Mesenchymal stem cell (in vitro differentiated cells and primary cell): ENCODE data around the gene ABCG5.

ENCODE experiments used
- DNase-seq: peaks from one replicate; pipeline ENCODE4 v3.0.0-alpha.2; 2013
- H2AFZ ChIP-seq: one replicate; pipeline ENCODE4 v1.6.1; 2013; ENCODE audit warnings: low read depth, mild to moderate bottlenecking, control low read depth, inconsistent platforms, low read length, moderate library complexity
- H2AK5ac ChIP-seq: 2 replicates; pipeline ENCODE4 v1.6.1; 2013; ENCODE audit warnings: low read length, moderate library complexity, mild to moderate bottlenecking, inconsistent platforms; ENCODE audit not compliant: severe bottlenecking
- H2BK120ac ChIP-seq: one replicate; pipeline ENCODE4 v1.6.1; 2013; ENCODE audit warnings: low read depth, mild to moderate bottlenecking, inconsistent platforms, low read length, moderate library complexity
- H2BK12ac ChIP-seq, 2 experiments: one replicate each; pipeline ENCODE4 v1.6.1; 2013; ENCODE audit warnings: inconsistent platforms in 2 of 2, low read length in 2 of 2, mild to moderate bottlenecking in 2 of 2, moderate library complexity in 2 of 2, control low read depth in 1 of 2
- H2BK15ac ChIP-seq: one replicate; pipeline ENCODE4 v1.6.1; 2013; ENCODE audit warnings: mild to moderate bottlenecking, low read depth, inconsistent platforms; ENCODE audit not compliant: poor library complexity, severe bottlenecking
- H2BK5ac ChIP-seq: 2 replicates; pipeline ENCODE4 v1.6.1; 2013; ENCODE audit warnings: low read depth, mild to moderate bottlenecking, low read length, control low read depth, inconsistent platforms; ENCODE audit not compliant: poor library complexity, severe bottlenecking
- H3K14ac ChIP-seq, 2 experiments: one replicate each; pipeline ENCODE4 v1.6.1; 2013; ENCODE audit warnings: inconsistent platforms in 2 of 2, low read length in 2 of 2, control low read depth in 1 of 2, mild to moderate bottlenecking in 1 of 2, moderate library complexity in 1 of 2
- H3K18ac ChIP-seq, 2 experiments: one replicate each; pipeline ENCODE4 v1.6.1; 2013; ENCODE audit warnings: inconsistent platforms in 2 of 2, low read length in 2 of 2, control low read depth in 1 of 2, low read depth in 1 of 2, mild to moderate bottlenecking in 1 of 2
- H3K23ac ChIP-seq, 2 experiments: one replicate each; pipeline ENCODE4 v1.6.1; 2013; ENCODE audit warnings: inconsistent platforms in 2 of 2, low read length in 2 of 2, mild to moderate bottlenecking in 2 of 2, moderate library complexity in 2 of 2, control low read depth in 1 of 2
- H3K27ac ChIP-seq: 2 replicates; pipeline ENCODE4 v1.5.1; 2013; ENCODE audit warnings: mild to moderate bottlenecking, moderate library complexity, low read length, control low read depth, inconsistent platforms; ENCODE audit not compliant: poor library complexity, severe bottlenecking
- H3K27me3 ChIP-seq, 2 experiments: 2 replicates each; pipeline versions ENCODE4 v1.6.1 to v1.7.0; 2013; ENCODE audit warnings: low read length in 2 of 2, mild to moderate bottlenecking in 2 of 2, moderate library complexity in 2 of 2, control low read depth in 1 of 2, inconsistent platforms in 1 of 2; ENCODE audit not compliant: control insufficient read depth in 1 of 2, insufficient read depth in 1 of 2
- H3K36me3 ChIP-seq, 2 experiments: 2 replicates each; pipeline versions ENCODE4 v1.6.1 to v1.7.0; 2013; ENCODE audit warnings: low read length in 2 of 2, control low read depth in 1 of 2, inconsistent platforms in 1 of 2, low read depth in 1 of 2, mild to moderate bottlenecking in 1 of 2; ENCODE audit not compliant: insufficient read depth in 2 of 2, control insufficient read depth in 1 of 2
- H3K4ac ChIP-seq, 2 experiments: one replicate each; pipeline ENCODE4 v1.6.1; 2013; ENCODE audit warnings: inconsistent platforms in 2 of 2, low read length in 2 of 2, mild to moderate bottlenecking in 2 of 2, moderate library complexity in 2 of 2, control low read depth in 1 of 2, low read depth in 1 of 2
- H3K4me1 ChIP-seq: 2 replicates; pipeline ENCODE4 v1.6.1; 2013; ENCODE audit warnings: low read depth, low read length, control low read depth; ENCODE audit not compliant: control insufficient read depth, insufficient read depth
- H3K4me2 ChIP-seq: 2 replicates; pipeline ENCODE4 v1.6.1; 2013; ENCODE audit warnings: low read length, mild to moderate bottlenecking, inconsistent platforms; ENCODE audit not compliant: poor library complexity, severe bottlenecking
- H3K4me3 ChIP-seq, 2 experiments: 2 replicates each; pipeline versions ENCODE4 v1.5.1 to v1.7.0; 2013; ENCODE audit warnings: low read length in 2 of 2, mild to moderate bottlenecking in 2 of 2, control low read depth in 1 of 2, low read depth in 1 of 2; ENCODE audit not compliant: insufficient read depth in 1 of 2
- H3K79me1 ChIP-seq: replicated peaks from 2 replicates; pipeline ENCODE4 v1.6.1; 2013; ENCODE audit warnings: mild to moderate bottlenecking, control low read depth, low read length, inconsistent platforms; ENCODE audit not compliant: poor library complexity, severe bottlenecking
- H3K9ac ChIP-seq: 2 replicates; pipeline ENCODE4 v1.7.0; 2013; ENCODE audit warnings: mild to moderate bottlenecking, low read length, moderate library complexity
- H3K9me3 ChIP-seq: 2 replicates; pipeline ENCODE4 v1.7.0; 2013; ENCODE audit warnings: mild to moderate bottlenecking, low read length; ENCODE audit not compliant: control insufficient read depth
- H4K8ac ChIP-seq: one replicate; pipeline ENCODE4 v1.6.1; 2013; ENCODE audit warnings: inconsistent platforms, mild to moderate bottlenecking, low read length, moderate library complexity
- H4K91ac ChIP-seq: one replicate; pipeline ENCODE4 v1.6.1; 2013; ENCODE audit warnings: mild to moderate bottlenecking, low read length, inconsistent platforms
- WGBS: methylation state at CpG from one replicate; pipeline ENCODE4 v1.1.7; 2013; ENCODE audit warnings: mixed read lengths; 5-methylcytosine and 5-hydroxymethylcytosine counted together

Gene ABCG5

GRCh38 chr2:43826305-43827250, 12.1 kb downstream of the ABCG5 start:
- no peak overlapping the region for H4K8ac ChIP-seq
- H3K79me1 ChIP-seq, result no peaks in the 10 kb centered on the region
- no peak overlapping the region for H3K27ac ChIP-seq
- no peak overlapping the region for H3K4me3 ChIP-seq
- H2BK12ac ChIP-seq, result no peak overlapping the region
- WGBS, result 94% methylated on average over 17 of the region's 17 CpGs
- H4K91ac ChIP-seq, result no peak overlapping the region
- no peak overlapping the region for H2AFZ ChIP-seq
- H3K4ac ChIP-seq, result no peak overlapping the region
- no peaks in the 10 kb centered on the region for H3K4me1 ChIP-seq
- no peak overlapping the region for H3K23ac ChIP-seq
- no peak overlapping the region for H2BK15ac ChIP-seq
- H3K36me3 ChIP-seq, result no peaks in the 10 kb centered on the region
- H3K9me3 ChIP-seq, result no peaks in the 10 kb centered on the region
- H3K14ac ChIP-seq, result no peak overlapping the region
- H2BK5ac ChIP-seq, result no peak overlapping the region
- no peak overlapping the region for H3K18ac ChIP-seq
- H3K9ac ChIP-seq, result no peak overlapping the region
- DNase-seq, result no peak
- H2BK120ac ChIP-seq, result no peak overlapping the region
- H3K27me3 ChIP-seq, result peaks cover 6 to 56% of the 10 kb centered on the region in 2 experiments
- H3K4me2 ChIP-seq, result no peak overlapping the region
- no peak overlapping the region for H2AK5ac ChIP-seq

- no peak overlapping the region for H3K18ac ChIP-seq
- DNase-seq, result no peak
- H2BK120ac ChIP-seq, result no peak overlapping the region
- no peak overlapping the region for H3K4me3 ChIP-seq
- H2BK15ac ChIP-seq, result no peak overlapping the region
- 83% methylated on average over 2 of the region's 3 CpGs for WGBS
- no peaks in the 10 kb centered on the region for H3K79me1 ChIP-seq
- H3K23ac ChIP-seq, result no peak overlapping the region
- H3K27me3 ChIP-seq, result peaks cover 6 to 53% of the 10 kb centered on the region in 2 experiments
- no peaks in the 10 kb centered on the region for H3K4me1 ChIP-seq
- no peak overlapping the region for H2BK12ac ChIP-seq
- H3K27ac ChIP-seq, result no peak overlapping the region
- H3K36me3 ChIP-seq, result no peaks in the 10 kb centered on the region
- no peak overlapping the region for H3K4me2 ChIP-seq
- no peak overlapping the region for H4K8ac ChIP-seq
- no peak overlapping the region for H2AFZ ChIP-seq
- no peak overlapping the region for H2AK5ac ChIP-seq
- H3K14ac ChIP-seq, result no peak overlapping the region
- H3K9ac ChIP-seq, result no peak overlapping the region
- H2BK5ac ChIP-seq, result no peak overlapping the region
- H3K9me3 ChIP-seq, result no peaks in the 10 kb centered on the region
- no peak overlapping the region for H3K4ac ChIP-seq
- H4K91ac ChIP-seq, result no peak overlapping the region
Observed at GRCh38 chr2:43825841-43826240, 12.8 kb downstream of the ABCG5 start.

GRCh38 chr2:43824951-43825493, 13.6 kb downstream of the ABCG5 start:
- no peak for DNase-seq
- H2BK5ac ChIP-seq, result no peak overlapping the region
- H3K27ac ChIP-seq, result no peak overlapping the region
- H2BK12ac ChIP-seq, result no peak overlapping the region
- peaks cover 6 to 45% of the 10 kb centered on the region in 2 experiments for H3K27me3 ChIP-seq
- no peaks in the 10 kb centered on the region for H3K79me1 ChIP-seq
- WGBS, result 93% methylated on average over 9 of the region's 12 CpGs
- H3K4me3 ChIP-seq, result no peak overlapping the region
- H3K36me3 ChIP-seq, result no peaks in the 10 kb centered on the region
- no peak overlapping the region for H4K91ac ChIP-seq
- H3K4me1 ChIP-seq, result no peaks in the 10 kb centered on the region
- no peak overlapping the region for H2BK15ac ChIP-seq
- no peak overlapping the region for H4K8ac ChIP-seq
- H3K18ac ChIP-seq, result no peak overlapping the region
- H2AK5ac ChIP-seq, result no peak overlapping the region
- H3K9me3 ChIP-seq, result no peaks in the 10 kb centered on the region
- no peak overlapping the region for H3K14ac ChIP-seq
- H2BK120ac ChIP-seq, result no peak overlapping the region
- no peak overlapping the region for H3K4ac ChIP-seq
- H2AFZ ChIP-seq, result no peak overlapping the region
- no peak overlapping the region for H3K4me2 ChIP-seq
- no peak overlapping the region for H3K23ac ChIP-seq
- no peak overlapping the region for H3K9ac ChIP-seq

GRCh38 chr2:43824512-43824911, 14.1 kb downstream of the ABCG5 start:
- no peak for DNase-seq
- Histone ChIP-seq H2BK12ac (no peak overlapping the region), H4K8ac (no peak overlapping the region), H2AK5ac (no peak overlapping the region), H3K27me3 (peaks cover 6 to 40% of the 10 kb centered on the region in 2 experiments), H3K23ac (no peak overlapping the region), H2BK5ac (no peak overlapping the region), H2BK15ac (no peak overlapping the region), H3K36me3 (no peaks in the 10 kb centered on the region), H3K27ac (no peak overlapping the region), H2BK120ac (no peak overlapping the region), H3K9ac (no peak overlapping the region), H3K9me3 (no peaks in the 10 kb centered on the region), H3K18ac (no peak overlapping the region), H3K4me2 (no peak overlapping the region), H3K4me3 (no peak overlapping the region), H2AFZ (no peak overlapping the region), H3K14ac (no peak overlapping the region), H3K4me1 (no peaks in the 10 kb centered on the region), H3K4ac (no peak overlapping the region), H4K91ac (no peak overlapping the region), H3K79me1 (no peaks in the 10 kb centered on the region)
- WGBS, result 100% methylated on average over 2 of the region's 2 CpGs
